Measurements from ENCODE around the gene EMC1.
A peak's percentile ranks its signal among the peaks of the same experiment; 100 is the strongest.
"Not testable (repeated sequence)": the region's sequence is repeated elsewhere in the genome, so short reads cannot be mapped to it uniquely, and the experiment has no call there.

The EMC1 gene

GRCh38 chr1:19258353-19258752 is 7.0 kb upstream of the EMC1 start:
- no peaks in the 10 kb centered on the region for H3K27me3 ChIP-seq (ENCODE audit: control insufficient read depth, insufficient read depth, low read length)
- H3K27ac ChIP-seq (ENCODE audit: low read depth, low read length) = no peak overlapping the region
- H3K9ac ChIP-seq (ENCODE audit: low read depth, low read length) = no peak overlapping the region
- H3K36me3 ChIP-seq (ENCODE audit: control insufficient read depth, insufficient read depth, low read length) = peaks cover 71% of the 10 kb centered on the region
- H3K9me3 ChIP-seq (ENCODE audit: control insufficient read depth, insufficient read depth, low read length) = no peaks in the 10 kb centered on the region
- H3K4me1 ChIP-seq (ENCODE audit: control insufficient read depth, insufficient read depth, low read length) = peaks cover 2% of the 10 kb centered on the region
- no peak overlapping the region for H3K4me3 ChIP-seq (ENCODE audit: low read depth, low read length)

GRCh38 chr1:19257178-19257914 is 6.0 kb upstream of the EMC1 start:
- H3K4me1 ChIP-seq (ENCODE audit: control insufficient read depth, insufficient read depth, low read length) = peaks cover 9% of the 10 kb centered on the region
- no peaks in the 10 kb centered on the region for H3K9me3 ChIP-seq (ENCODE audit: control insufficient read depth, insufficient read depth, low read length)
- H3K27ac ChIP-seq (ENCODE audit: low read depth, low read length) = no peak overlapping the region
- H3K36me3 ChIP-seq (ENCODE audit: control insufficient read depth, insufficient read depth, low read length) = peaks cover 71% of the 10 kb centered on the region
- no peak overlapping the region for H3K9ac ChIP-seq (ENCODE audit: low read depth, low read length)
- H3K4me3 ChIP-seq (ENCODE audit: low read depth, low read length) = no peak overlapping the region
- no peaks in the 10 kb centered on the region for H3K27me3 ChIP-seq (ENCODE audit: control insufficient read depth, insufficient read depth, low read length)

- not testable (repeated sequence) for H3K27me3 ChIP-seq (ENCODE audit: control insufficient read depth, insufficient read depth, low read length); H3K9me3 ChIP-seq (ENCODE audit: control insufficient read depth, insufficient read depth, low read length); H3K9ac ChIP-seq (ENCODE audit: low read depth, low read length); H3K4me1 ChIP-seq (ENCODE audit: control insufficient read depth, insufficient read depth, low read length); H3K27ac ChIP-seq (ENCODE audit: low read depth, low read length); H3K4me3 ChIP-seq (ENCODE audit: low read depth, low read length)
- peaks cover 71% of the 10 kb centered on the region for H3K36me3 ChIP-seq (ENCODE audit: control insufficient read depth, insufficient read depth, low read length)
Measured at GRCh38 chr1:19256301-19256700, 5.0 kb upstream of the EMC1 start.

GRCh38 chr1:19255288-19255687 is 4.0 kb upstream of the EMC1 start:
- H3K27me3 ChIP-seq (ENCODE audit: control insufficient read depth, insufficient read depth, low read length) = no peaks in the 10 kb centered on the region
- peaks cover 66% of the 10 kb centered on the region for H3K36me3 ChIP-seq (ENCODE audit: control insufficient read depth, insufficient read depth, low read length)

GRCh38 chr1:19254416-19254815 is 3.1 kb upstream of the EMC1 start:
- H3K36me3 ChIP-seq (ENCODE audit: control insufficient read depth, insufficient read depth, low read length) = peaks cover 57% of the 10 kb centered on the region
- H3K4me3 ChIP-seq (ENCODE audit: low read depth, low read length) = no peak overlapping the region
- H3K4me1 ChIP-seq (ENCODE audit: control insufficient read depth, insufficient read depth, low read length) = peaks cover 16% of the 10 kb centered on the region
- no peak overlapping the region for H3K9ac ChIP-seq (ENCODE audit: low read depth, low read length)
- peak overlapping the region; percentile 46 for H3K27ac ChIP-seq (ENCODE audit: low read depth, low read length)
- H3K27me3 ChIP-seq (ENCODE audit: control insufficient read depth, insufficient read depth, low read length) = no peaks in the 10 kb centered on the region
- no peaks in the 10 kb centered on the region for H3K9me3 ChIP-seq (ENCODE audit: control insufficient read depth, insufficient read depth, low read length)

More at GRCh38 chr1:19255288-19255687, 4.0 kb upstream of the EMC1 start:
- no peaks in the 10 kb centered on the region for H3K9me3 ChIP-seq (ENCODE audit: control insufficient read depth, insufficient read depth, low read length)
- H3K4me3 ChIP-seq (ENCODE audit: low read depth, low read length) = no peak overlapping the region
- no peak overlapping the region for H3K27ac ChIP-seq (ENCODE audit: low read depth, low read length)
- H3K4me1 ChIP-seq (ENCODE audit: control insufficient read depth, insufficient read depth, low read length) = peaks cover 14% of the 10 kb centered on the region
- H3K9ac ChIP-seq (ENCODE audit: low read depth, low read length) = no peak overlapping the region

- no peaks in the 10 kb centered on the region for H3K27me3 ChIP-seq (ENCODE audit: control insufficient read depth, insufficient read depth, low read length)
- H3K9me3 ChIP-seq (ENCODE audit: control insufficient read depth, insufficient read depth, low read length) = no peaks in the 10 kb centered on the region
- H3K4me1 ChIP-seq (ENCODE audit: control insufficient read depth, insufficient read depth, low read length) = peaks cover 16% of the 10 kb centered on the region
- H3K9ac ChIP-seq (ENCODE audit: low read depth, low read length) = peak overlapping the region; percentile 99
- peak overlapping the region; percentile 98 for H3K27ac ChIP-seq (ENCODE audit: low read depth, low read length)
- H3K4me3 ChIP-seq (ENCODE audit: low read depth, low read length) = peak overlapping the region; percentile 100
- H3K36me3 ChIP-seq (ENCODE audit: control insufficient read depth, insufficient read depth, low read length) = peaks cover 20% of the 10 kb centered on the region
Measured at GRCh38 chr1:19250629-19251304, 557 bp downstream of the EMC1 start.

- Histone ChIP-seq H3K9ac (ENCODE audit: low read depth, low read length) (no peak overlapping the region), H3K27me3 (ENCODE audit: control insufficient read depth, insufficient read depth, low read length) (no peaks in the 10 kb centered on the region), H3K4me1 (ENCODE audit: control insufficient read depth, insufficient read depth, low read length) (no peaks in the 10 kb centered on the region), H3K36me3 (ENCODE audit: control insufficient read depth, insufficient read depth, low read length) (peaks cover 85% of the 10 kb centered on the region), H3K4me3 (ENCODE audit: low read depth, low read length) (no peak overlapping the region), H3K9me3 (ENCODE audit: control insufficient read depth, insufficient read depth, low read length) (no peaks in the 10 kb centered on the region), H3K27ac (ENCODE audit: low read depth, low read length) (no peak overlapping the region)
Measured at GRCh38 chr1:19240673-19241538, 10.4 kb downstream of the EMC1 start.

- Histone ChIP-seq H3K4me3 (ENCODE audit: low read depth, low read length) (no peak overlapping the region), H3K36me3 (ENCODE audit: control insufficient read depth, insufficient read depth, low read length) (peaks cover 91% of the 10 kb centered on the region), H3K9ac (ENCODE audit: low read depth, low read length) (no peak overlapping the region), H3K27me3 (ENCODE audit: control insufficient read depth, insufficient read depth, low read length) (no peaks in the 10 kb centered on the region), H3K27ac (ENCODE audit: low read depth, low read length) (no peak overlapping the region), H3K4me1 (ENCODE audit: control insufficient read depth, insufficient read depth, low read length) (no peaks in the 10 kb centered on the region), H3K9me3 (ENCODE audit: control insufficient read depth, insufficient read depth, low read length) (no peaks in the 10 kb centered on the region)
Measured at GRCh38 chr1:19239876-19240275, 11.4 kb downstream of the EMC1 start.

- H3K4me1 ChIP-seq (ENCODE audit: control insufficient read depth, insufficient read depth, low read length) = no peaks in the 10 kb centered on the region
- no peaks in the 10 kb centered on the region for H3K9me3 ChIP-seq (ENCODE audit: control insufficient read depth, insufficient read depth, low read length)
- no peaks in the 10 kb centered on the region for H3K27me3 ChIP-seq (ENCODE audit: control insufficient read depth, insufficient read depth, low read length)
- H3K36me3 ChIP-seq (ENCODE audit: control insufficient read depth, insufficient read depth, low read length) = peaks cover 89% of the 10 kb centered on the region
- H3K27ac ChIP-seq (ENCODE audit: low read depth, low read length) = no peak overlapping the region
- H3K4me3 ChIP-seq (ENCODE audit: low read depth, low read length) = no peak overlapping the region
- H3K9ac ChIP-seq (ENCODE audit: low read depth, low read length) = no peak overlapping the region
Measured at GRCh38 chr1:19234224-19234623, 17.1 kb downstream of the EMC1 start.

- Histone ChIP-seq H3K4me3 (ENCODE audit: low read depth, low read length) (no peak overlapping the region), H3K9ac (ENCODE audit: low read depth, low read length) (no peak overlapping the region), H3K9me3 (ENCODE audit: control insufficient read depth, insufficient read depth, low read length) (no peaks in the 10 kb centered on the region), H3K27me3 (ENCODE audit: control insufficient read depth, insufficient read depth, low read length) (no peaks in the 10 kb centered on the region), H3K36me3 (ENCODE audit: control insufficient read depth, insufficient read depth, low read length) (peaks cover 87% of the 10 kb centered on the region), H3K27ac (ENCODE audit: low read depth, low read length) (no peak overlapping the region), H3K4me1 (ENCODE audit: control insufficient read depth, insufficient read depth, low read length) (no peaks in the 10 kb centered on the region)
Measured at GRCh38 chr1:19232524-19232846, 18.8 kb downstream of the EMC1 start.
